Measurements from ENCODE around the gene RIPK1.

Gene RIPK1

GRCh38 chr6:3108746-3109414 lies 40.6 kb downstream of the RIPK1 start:
- H3K27ac ChIP-seq, result no peak overlapping the region
- H3K4me3 ChIP-seq (ENCODE audit: low read depth, low read length), result no peak overlapping the region
- H3K36me3 ChIP-seq (replicated peaks), result peaks cover 53% of the 10 kb centered on the region
- no peaks in the 10 kb centered on the region for H3K27me3 ChIP-seq (replicated peaks)
- no peak for DNase-seq
- in situ Hi-C loops (cut with HindIII; ENCODE audit: low pct_ligation_motif_present, low sequenced_read_pairs), result no loop called here
- TF ChIP-seq, protein P1, sequence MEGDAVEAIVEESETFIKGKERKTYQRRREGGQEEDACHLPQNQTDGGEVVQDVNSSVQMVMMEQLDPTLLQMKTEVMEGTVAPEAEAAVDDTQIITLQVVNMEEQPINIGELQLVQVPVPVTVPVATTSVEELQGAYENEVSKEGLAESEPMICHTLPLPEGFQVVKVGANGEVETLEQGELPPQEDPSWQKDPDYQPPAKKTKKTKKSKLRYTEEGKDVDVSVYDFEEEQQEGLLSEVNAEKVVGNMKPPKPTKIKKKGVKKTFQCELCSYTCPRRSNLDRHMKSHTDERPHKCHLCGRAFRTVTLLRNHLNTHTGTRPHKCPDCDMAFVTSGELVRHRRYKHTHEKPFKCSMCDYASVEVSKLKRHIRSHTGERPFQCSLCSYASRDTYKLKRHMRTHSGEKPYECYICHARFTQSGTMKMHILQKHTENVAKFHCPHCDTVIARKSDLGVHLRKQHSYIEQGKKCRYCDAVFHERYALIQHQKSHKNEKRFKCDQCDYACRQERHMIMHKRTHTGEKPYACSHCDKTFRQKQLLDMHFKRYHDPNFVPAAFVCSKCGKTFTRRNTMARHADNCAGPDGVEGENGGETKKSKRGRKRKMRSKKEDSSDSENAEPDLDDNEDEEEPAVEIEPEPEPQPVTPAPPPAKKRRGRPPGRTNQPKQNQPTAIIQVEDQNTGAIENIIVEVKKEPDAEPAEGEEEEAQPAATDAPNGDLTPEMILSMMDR (IDR thresholded peaks at IDR 0.05; ENCODE audit: low read depth, low read length, missing control alignments), result no peak

DNA sequence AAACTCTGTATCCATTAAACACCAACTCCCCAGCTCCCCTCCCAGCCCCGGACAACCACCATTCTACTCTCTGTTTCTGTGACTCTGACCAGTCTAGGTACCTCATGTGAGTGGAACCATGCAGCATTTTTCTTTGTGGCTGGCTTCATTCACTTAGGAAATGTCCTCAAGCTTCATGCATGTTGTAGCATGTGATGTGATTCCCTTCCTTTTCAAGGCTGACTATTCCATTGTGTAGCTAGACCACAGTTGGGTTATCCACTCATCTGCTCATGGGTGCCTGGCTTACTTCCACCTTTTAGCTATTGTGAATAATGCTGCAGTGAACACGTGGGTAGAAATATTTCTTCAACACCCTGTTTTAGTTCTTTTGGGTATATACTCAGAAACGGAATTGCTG lies 41.5 kb downstream of the RIPK1 start:
- in situ Hi-C loops (cut with HindIII; ENCODE audit: low pct_ligation_motif_present, low sequenced_read_pairs), result no loop called here
- Histone ChIP-seq H3K36me3 (replicated peaks) (peaks cover 52% of the 10 kb centered on the region), H3K27ac (no peak overlapping the region), H3K4me3 (ENCODE audit: low read depth, low read length) (no peak overlapping the region), H3K27me3 (replicated peaks) (no peaks in the 10 kb centered on the region)
- DNase-seq, result no peak
- TF ChIP-seq, protein P1 (IDR thresholded peaks at IDR 0.05; ENCODE audit: low read depth, low read length, missing control alignments), result no peak

- H3K4me3 ChIP-seq (ENCODE audit: low read depth, low read length), result no peak overlapping the region
- H3K27me3 ChIP-seq (replicated peaks), result no peaks in the 10 kb centered on the region
- no peak for DNase-seq
- TF ChIP-seq, protein P1 (IDR thresholded peaks at IDR 0.05; ENCODE audit: low read depth, low read length, missing control alignments), result no peak
- H3K27ac ChIP-seq, result no peak overlapping the region
- in situ Hi-C loops (cut with HindIII; ENCODE audit: low pct_ligation_motif_present, low sequenced_read_pairs), result no loop called here
- H3K36me3 ChIP-seq (replicated peaks), result peaks cover 26% of the 10 kb centered on the region
Measured at GRCh38 chr6:3114377-3114776, 46.1 kb downstream of the RIPK1 start.

DNA sequence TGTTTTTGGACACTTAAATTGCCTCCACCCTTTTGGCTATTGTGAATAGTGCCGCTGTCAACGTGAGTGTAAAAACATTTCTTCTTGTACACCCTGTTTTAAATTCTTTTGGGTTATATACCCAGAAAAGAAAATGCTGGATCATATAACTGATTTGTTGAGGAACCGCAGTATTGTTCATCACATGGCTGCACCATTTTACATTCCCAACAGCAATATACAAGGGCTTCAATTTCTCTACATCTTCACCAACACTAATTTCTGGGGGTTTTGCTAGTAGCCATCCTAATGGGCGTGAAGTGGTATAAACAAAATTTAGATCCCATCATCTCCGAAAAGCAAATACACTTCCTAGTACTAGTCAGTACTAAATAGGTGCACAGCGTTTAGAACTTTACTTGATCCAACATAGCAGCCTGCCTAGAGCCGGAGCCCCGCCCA lies 49.6 kb downstream of the RIPK1 start:
- TF ChIP-seq, protein P1 (IDR thresholded peaks at IDR 0.05; ENCODE audit: low read depth, low read length, missing control alignments), result no peak
- Histone ChIP-seq H3K27ac (peak overlapping the region; percentile 99), H3K4me3 (ENCODE audit: low read depth, low read length) (peak overlapping the region; percentile 91), H3K27me3 (replicated peaks) (no peaks in the 10 kb centered on the region), H3K36me3 (replicated peaks) (peaks cover 9% of the 10 kb centered on the region)
- DNase-seq, result no peak
- in situ Hi-C loops (cut with HindIII; ENCODE audit: low pct_ligation_motif_present, low sequenced_read_pairs), result no loop called here

GRCh38 chr6:3118353-3119039 lies 50.2 kb downstream of the RIPK1 start, which contains the start of gene BPHL:
BPHL (plus strand) TSS chr6:3118711; CDS start chr6:3118741, 30 bp downstream.
- DNase-seq, result peak; percentile 89
- H3K27me3 ChIP-seq (replicated peaks), result no peaks in the 10 kb centered on the region
- H3K4me3 ChIP-seq (ENCODE audit: low read depth, low read length), result peak within 1 kb of the TSS; percentile 91
- in situ Hi-C loops (cut with HindIII; ENCODE audit: low pct_ligation_motif_present, low sequenced_read_pairs), result no loop called here
- TF ChIP-seq, protein P1 (IDR thresholded peaks at IDR 0.05; ENCODE audit: low read depth, low read length, missing control alignments), result no peak
- H3K36me3 ChIP-seq (replicated peaks), result peaks cover 4% of the 10 kb centered on the region
- peak within 1 kb of the TSS; percentile 99 for H3K27ac ChIP-seq

All from brain microvascular endothelial cell (primary cell).